K562 (cell line): ENCODE data around the gene VEGFB. TPM values are rescaled to one million over a fixed set of nuclear protein-coding genes. Genes with fewer than 3 reads are reported as not detected.

Source experiments
- BMI1 ChIP-seq: fragments of 150-350 bp; IDR thresholded peaks from 2 replicates; pipeline ENCODE4 v1.6.1; 2014; ENCODE audit warnings: low read length
- C11orf30 ChIP-seq: fragments of 450-650 bp; IDR thresholded peaks from 2 replicates; pipeline ENCODE4 v1.6.1; 2016; ENCODE audit warnings: low read depth, mild to moderate bottlenecking
- CREBBP ChIP-seq: IDR thresholded peaks from one replicate; pipeline ENCODE4 v1.6.1; 2012; ENCODE audit warnings: low read depth, mild to moderate bottlenecking, control low read depth, inconsistent platforms, low read length
- DIDO1 ChIP-seq: fragments of 450-650 bp; IDR thresholded peaks from 2 replicates; pipeline ENCODE4 v1.6.1; 2016; ENCODE audit warnings: low read depth, missing biosample characterization, missing genetic modification characterization
- E2F4 ChIP-seq: sonication (generic); formaldehyde crosslinking; IDR thresholded peaks from 2 replicates; pipeline ENCODE4 v1.8.0; 2022; ENCODE audit warnings: mild to moderate bottlenecking, low read depth, missing genetic modification reagents
- NCOA6 ChIP-seq: fragments of 450-650 bp; IDR thresholded peaks from 2 replicates; pipeline ENCODE4 v1.6.1; 2017; ENCODE audit warnings: mild to moderate bottlenecking
- OTX1 ChIP-seq: fragments of 450-650 bp; formaldehyde crosslinking; IDR thresholded peaks from 2 replicates; pipeline ENCODE4 v1.4.0; 2022; ENCODE audit warnings: mild to moderate bottlenecking
- POLR2AphosphoS5 ChIP-seq: IDR thresholded peaks from 2 replicates; pipeline ENCODE4 v1.6.1; 2011; ENCODE audit warnings: mild to moderate bottlenecking, low read depth, low read length, moderate library complexity; ENCODE audit not compliant: control insufficient read depth, insufficient read depth
- PTBP1 ChIP-seq: fragments of 200-400 bp; formaldehyde crosslinking; IDR thresholded peaks from 2 replicates; pipeline ENCODE4 v1.6.1; 2017; ENCODE audit warnings: low read depth, low read length
- RREB1 ChIP-seq: fragments of 250-450 bp; sonication (Bioruptor Pico); IDR thresholded peaks from 2 replicates; pipeline ENCODE4 v1.4.0; 2020
- SAP30 ChIP-seq: fragments of 200-600 bp; sonication (generic); IDR thresholded peaks from 2 replicates; pipeline ENCODE4 v1.6.1; 2012; ENCODE audit warnings: borderline replicate concordance, low read depth, mild to moderate bottlenecking, moderate library complexity, low read length, control low read depth, inconsistent platforms; ENCODE audit not compliant: insufficient read depth, poor library complexity, severe bottlenecking
- SMARCE1 ChIP-seq: fragments of 450-650 bp; IDR thresholded peaks from 2 replicates; pipeline ENCODE4 v1.7.1; 2016; ENCODE audit warnings: mild to moderate bottlenecking
- SP2 ChIP-seq: IDR thresholded peaks from 2 replicates; pipeline ENCODE4 v1.6.1; 2011; ENCODE audit warnings: mild to moderate bottlenecking, low read depth, low read length, moderate library complexity; ENCODE audit not compliant: poor library complexity, severe bottlenecking; ENCODE audit errors: extremely low read depth
- TCF3 ChIP-seq: sonication (generic); formaldehyde crosslinking; IDR thresholded peaks from 2 replicates; pipeline ENCODE4 v1.4.0; 2020; ENCODE audit warnings: mild to moderate bottlenecking, missing genetic modification reagents
- ZKSCAN1 ChIP-seq: fragments of 150-350 bp; IDR thresholded peaks from 2 replicates; pipeline ENCODE4 v1.6.1; 2016; ENCODE audit warnings: low read depth, low read length
- ZNF184 ChIP-seq: sonication (generic); formaldehyde crosslinking; IDR thresholded peaks from 2 replicates; pipeline ENCODE4 v1.5.0; 2020; ENCODE audit warnings: missing genetic modification reagents
- ZNF224 ChIP-seq: sonication (generic); formaldehyde crosslinking; IDR thresholded peaks from 2 replicates; pipeline ENCODE4 v1.8.0; 2022; ENCODE audit warnings: mild to moderate bottlenecking, missing genetic modification reagents
- ZNF239 ChIP-seq: fragments of 250-450 bp; sonication (Bioruptor Pico); IDR thresholded peaks from 2 replicates; pipeline ENCODE4 v1.4.0; 2020; ENCODE audit warnings: mild to moderate bottlenecking
- polyA plus RNA-seq, 8 experiments: library from polyadenylated mRNA; depleted of rRNA in 4 of 8; stranded (reverse) in 5 of 8; unstranded in 3 of 8; fragments of >200 nt; fragmentation: Nextera tagmentation in 2 of 8; fragmentation: Illumina TruSeq in 1 of 8; extraction: Ambion mirVana in 2 of 8; extraction: Trizol in 1 of 8; gene quantifications; 2 replicates each; pipeline versions ENCODE4 v1.2.1 to v1.2.3, GENCODE V29; 2011 to 2014; ENCODE audit warnings: inconsistent platforms in 1 of 8, missing spikeins in 1 of 8
- total RNA-seq, 7 experiments: library from RNA; depleted of rRNA in 6 of 7; stranded (reverse); fragments of >200 nt in 6 of 7; fragmentation: Illumina TruSeq in 2 of 7; extraction: Trizol in 2 of 7; gene quantifications; 2 replicates each; pipeline versions ENCODE4 v1.2.1 to v1.2.3, GENCODE V29; 2011 to 2021; ENCODE audit warnings: low replicate concordance in 1 of 7
- TF ChIP-seq, protein P1 (sequence below): IDR thresholded peaks from 2 replicates; pipeline ENCODE4 v1.6.1; 2011; ENCODE audit warnings: borderline replicate concordance, low read depth, mild to moderate bottlenecking, moderate library complexity, low read length; ENCODE audit not compliant: insufficient read depth, poor library complexity, severe bottlenecking

VEGFB gene
- total and polyA plus RNA-seq, 9 of the 15 experiments (the other 6 are each of a cell fraction or from before 2014, with no cell fraction given): 11.0 to 83.4 (median 25.7) TPM

DNA sequence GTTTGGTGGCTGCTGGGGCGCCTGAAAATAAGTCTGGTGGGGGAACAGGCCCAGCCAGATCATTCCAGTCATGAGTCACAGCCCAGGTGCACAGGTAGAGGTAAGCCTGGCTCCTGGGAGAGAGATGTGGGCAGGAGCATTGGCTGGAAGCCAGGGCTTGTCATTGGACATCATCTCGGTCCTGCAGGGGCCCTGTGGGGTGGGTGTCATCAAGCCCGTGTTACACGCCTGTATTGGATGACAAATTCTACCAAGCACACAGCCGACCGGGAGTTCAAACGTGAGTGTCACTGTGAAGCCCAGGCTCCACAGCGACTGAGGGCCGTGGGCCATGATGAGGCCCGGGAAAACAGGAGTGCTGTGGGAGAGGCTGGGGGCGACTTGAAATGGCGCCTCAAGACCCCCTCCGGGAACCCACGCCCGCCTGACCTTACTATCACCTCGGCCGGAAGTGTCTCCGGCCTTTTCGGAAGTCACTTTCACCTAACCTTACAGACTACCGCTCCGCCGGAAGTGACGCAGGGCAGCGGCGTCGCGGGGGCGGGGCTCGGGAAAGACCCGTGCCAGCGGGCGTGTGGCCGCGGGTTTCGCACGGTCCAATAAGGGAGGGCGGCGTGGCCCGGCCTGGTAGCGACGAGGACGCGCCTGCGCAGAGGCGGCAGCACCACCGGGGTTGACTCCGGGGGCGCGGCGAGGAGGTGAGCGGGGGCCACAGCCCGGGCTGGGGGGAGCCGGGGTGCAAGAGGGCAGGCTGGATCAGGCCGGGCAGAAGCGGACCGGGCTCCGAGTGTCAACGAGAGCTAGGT lies 6.3 kb downstream of the VEGFB start, which contains the start of gene FKBP2 (continued):
- TF ChIP-seq RREB1: peak; percentile 70; the same call in 1 of the 2 replicates
- TF ChIP-seq, protein P1, sequence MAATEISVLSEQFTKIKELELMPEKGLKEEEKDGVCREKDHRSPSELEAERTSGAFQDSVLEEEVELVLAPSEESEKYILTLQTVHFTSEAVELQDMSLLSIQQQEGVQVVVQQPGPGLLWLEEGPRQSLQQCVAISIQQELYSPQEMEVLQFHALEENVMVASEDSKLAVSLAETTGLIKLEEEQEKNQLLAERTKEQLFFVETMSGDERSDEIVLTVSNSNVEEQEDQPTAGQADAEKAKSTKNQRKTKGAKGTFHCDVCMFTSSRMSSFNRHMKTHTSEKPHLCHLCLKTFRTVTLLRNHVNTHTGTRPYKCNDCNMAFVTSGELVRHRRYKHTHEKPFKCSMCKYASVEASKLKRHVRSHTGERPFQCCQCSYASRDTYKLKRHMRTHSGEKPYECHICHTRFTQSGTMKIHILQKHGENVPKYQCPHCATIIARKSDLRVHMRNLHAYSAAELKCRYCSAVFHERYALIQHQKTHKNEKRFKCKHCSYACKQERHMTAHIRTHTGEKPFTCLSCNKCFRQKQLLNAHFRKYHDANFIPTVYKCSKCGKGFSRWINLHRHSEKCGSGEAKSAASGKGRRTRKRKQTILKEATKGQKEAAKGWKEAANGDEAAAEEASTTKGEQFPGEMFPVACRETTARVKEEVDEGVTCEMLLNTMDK: no peak
- TF ChIP-seq DIDO1 (tag): no peak
- no peak; the same call in 1 of the 2 replicates for TF ChIP-seq E2F4 (CRISPR knock-in tag)
- TF ChIP-seq OTX1 (CRISPR knock-in tag): no peak; the same call in 1 of the 2 replicates
- TF ChIP-seq SMARCE1: no peak
- peak; percentile 65 for TF ChIP-seq SAP30
- no peak for TF ChIP-seq ZNF239
- no peak for TF ChIP-seq ZNF224 (CRISPR knock-in tag)
- no peak for TF ChIP-seq BMI1
- TF ChIP-seq NCOA6: no peak
- peak; percentile 55; the same call in 1 of the 2 replicates for TF ChIP-seq C11orf30
- no peak; the same call in 1 of the 2 replicates for TF ChIP-seq TCF3 (CRISPR knock-in tag)
- no peak for TF ChIP-seq CREBBP
- TF ChIP-seq SP2: no peak
- TF ChIP-seq ZKSCAN1: no peak
- no peak for TF ChIP-seq ZNF184 (CRISPR knock-in tag)
- peak; percentile 88 for TF ChIP-seq POLR2AphosphoS5
- 0 out of 2 replicates have a peak, but pooled peaks have one; percentile 42 for TF ChIP-seq PTBP1
